ENCODE results near the gene PTPRJ.

- TF ChIP-seq ZBTB5 (IDR thresholded peaks at IDR 0.05): no peak
- no peak for TF ChIP-seq POLR2AphosphoS5 (IDR thresholded peaks at IDR 0.05; ENCODE audit: control insufficient read depth, insufficient read depth, low read depth, low read length)
- TF ChIP-seq ZBTB7A (IDR thresholded peaks at IDR 0.05; ENCODE audit: borderline replicate concordance, control insufficient read depth, low read depth, low read length): no peak
- TF ChIP-seq SP1 (CRISPR knock-in tag; IDR thresholded peaks at IDR 0.05): no peak
- no peak for TF ChIP-seq CGGBP1 (CRISPR knock-in tag; IDR thresholded peaks at IDR 0.05)
- no peak for TF ChIP-seq CC2D1A (IDR thresholded peaks at IDR 0.05)
- TF ChIP-seq POLR2AphosphoS2 (IDR thresholded peaks at IDR 0.05; ENCODE audit: low read length): no peak
Measured at GRCh38 chr11:48075637-48076036, 95.3 kb downstream of the PTPRJ start.

All from K562 (cell line).